ENCODE data around the gene MUL1. TPM values are rescaled to one million over a fixed set of nuclear protein-coding genes. Genes with fewer than 3 reads are reported as not detected.

Gene MUL1
- total RNA-seq, 1 experiment from 2014 or later, result 22.8 TPM

DNA sequence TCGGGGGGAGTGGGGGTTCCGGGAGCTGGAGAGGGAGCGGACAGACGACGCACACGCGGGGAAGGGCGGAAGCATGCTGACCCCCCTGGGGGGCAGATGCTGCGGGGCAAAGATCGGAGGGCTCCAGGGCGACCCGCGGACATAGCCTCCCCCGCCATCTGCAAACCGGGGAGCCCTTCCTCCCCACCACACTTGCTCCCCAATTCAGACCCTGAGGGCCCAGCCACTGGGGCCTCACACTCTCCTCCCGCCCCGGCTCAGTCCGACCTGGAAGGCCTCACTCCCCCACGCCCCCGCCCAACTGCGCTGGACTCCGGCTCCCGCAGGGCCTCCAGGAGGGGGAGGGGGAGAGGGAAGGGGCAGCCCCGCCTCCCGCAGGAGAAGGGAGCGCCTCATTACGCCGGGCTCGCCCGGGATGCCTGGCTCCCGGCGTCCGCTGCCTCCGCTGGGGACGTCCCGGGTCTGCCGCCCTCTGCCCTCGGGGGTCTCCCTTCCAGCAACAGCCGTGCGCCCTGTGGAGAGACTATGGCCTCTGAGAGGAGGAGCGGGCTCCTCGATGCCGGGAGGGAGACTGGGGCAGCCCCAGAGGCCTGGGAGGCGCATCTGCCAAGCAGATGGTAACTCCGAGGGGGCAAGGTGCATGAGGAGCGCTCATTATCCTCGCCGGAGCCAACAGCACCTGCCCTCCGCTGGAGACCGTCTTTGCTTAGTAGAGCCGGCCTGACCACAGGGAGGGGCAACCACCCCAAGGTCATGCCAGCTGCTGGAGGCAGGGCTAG is 21.3 kb downstream of the MUL1 start:
- Histone ChIP-seq H2AFZ (peak overlapping the region; percentile 75), H4K20me1 (ENCODE audit: insufficient read depth) (peaks cover 5% of the 10 kb centered on the region; the same call in 1 of the 2 replicates), H3K9me3 (ENCODE audit: insufficient read depth, low read depth) (no peaks in the 10 kb centered on the region), H3K79me2 (ENCODE audit: low read depth) (peaks cover 38% of the 10 kb centered on the region), H3K4me1 (replicated peaks; ENCODE audit: insufficient read depth) (peaks cover 24% of the 10 kb centered on the region), H3K36me3 (ENCODE audit: low read depth) (no peaks in the 10 kb centered on the region), H3K4me3 (peak overlapping the region; percentile 69), H3K27me3 (ENCODE audit: insufficient read depth, low read depth) (no peaks in the 10 kb centered on the region), H3F3A (ENCODE audit: insufficient read depth, low read depth) (peaks cover 15% of the 10 kb centered on the region; the same call in 1 of the 2 replicates), H3K9me2 (ENCODE audit: insufficient read depth) (no peaks in the 10 kb centered on the region), H3K4me2 (peak overlapping the region; percentile 84), H3K27ac (peak overlapping the region; percentile 87)
- POLR2A ChIA-PET (ENCODE audit: unreplicated experiment), result interaction anchor here (0.6 kb wide), 2 partner anchors 164 to 1437 kb away, joined by 3 read pairs; no protein-coding TSS in a partner anchor
- CTCF ChIA-PET, result interaction anchor here (1.1 kb wide), 1 partner anchor 125 kb away, joined by 4 read pairs; no protein-coding TSS in a partner anchor
- peak; percentile 65 to 82 for DNase-seq
- BruUV-seq (replicated peaks), result no TSS peak
- intact Hi-C loops (cut with micrococcal nuclease; ENCODE audit: unreplicated experiment), result no loop called here
- TF ChIP-seq, protein P1, sequence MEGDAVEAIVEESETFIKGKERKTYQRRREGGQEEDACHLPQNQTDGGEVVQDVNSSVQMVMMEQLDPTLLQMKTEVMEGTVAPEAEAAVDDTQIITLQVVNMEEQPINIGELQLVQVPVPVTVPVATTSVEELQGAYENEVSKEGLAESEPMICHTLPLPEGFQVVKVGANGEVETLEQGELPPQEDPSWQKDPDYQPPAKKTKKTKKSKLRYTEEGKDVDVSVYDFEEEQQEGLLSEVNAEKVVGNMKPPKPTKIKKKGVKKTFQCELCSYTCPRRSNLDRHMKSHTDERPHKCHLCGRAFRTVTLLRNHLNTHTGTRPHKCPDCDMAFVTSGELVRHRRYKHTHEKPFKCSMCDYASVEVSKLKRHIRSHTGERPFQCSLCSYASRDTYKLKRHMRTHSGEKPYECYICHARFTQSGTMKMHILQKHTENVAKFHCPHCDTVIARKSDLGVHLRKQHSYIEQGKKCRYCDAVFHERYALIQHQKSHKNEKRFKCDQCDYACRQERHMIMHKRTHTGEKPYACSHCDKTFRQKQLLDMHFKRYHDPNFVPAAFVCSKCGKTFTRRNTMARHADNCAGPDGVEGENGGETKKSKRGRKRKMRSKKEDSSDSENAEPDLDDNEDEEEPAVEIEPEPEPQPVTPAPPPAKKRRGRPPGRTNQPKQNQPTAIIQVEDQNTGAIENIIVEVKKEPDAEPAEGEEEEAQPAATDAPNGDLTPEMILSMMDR (conservative IDR thresholded peaks at IDR 0.05), result no peak
- no peak for TF ChIP-seq EZH2 (IDR thresholded peaks at IDR 0.05; ENCODE audit: low read depth)

DNA sequence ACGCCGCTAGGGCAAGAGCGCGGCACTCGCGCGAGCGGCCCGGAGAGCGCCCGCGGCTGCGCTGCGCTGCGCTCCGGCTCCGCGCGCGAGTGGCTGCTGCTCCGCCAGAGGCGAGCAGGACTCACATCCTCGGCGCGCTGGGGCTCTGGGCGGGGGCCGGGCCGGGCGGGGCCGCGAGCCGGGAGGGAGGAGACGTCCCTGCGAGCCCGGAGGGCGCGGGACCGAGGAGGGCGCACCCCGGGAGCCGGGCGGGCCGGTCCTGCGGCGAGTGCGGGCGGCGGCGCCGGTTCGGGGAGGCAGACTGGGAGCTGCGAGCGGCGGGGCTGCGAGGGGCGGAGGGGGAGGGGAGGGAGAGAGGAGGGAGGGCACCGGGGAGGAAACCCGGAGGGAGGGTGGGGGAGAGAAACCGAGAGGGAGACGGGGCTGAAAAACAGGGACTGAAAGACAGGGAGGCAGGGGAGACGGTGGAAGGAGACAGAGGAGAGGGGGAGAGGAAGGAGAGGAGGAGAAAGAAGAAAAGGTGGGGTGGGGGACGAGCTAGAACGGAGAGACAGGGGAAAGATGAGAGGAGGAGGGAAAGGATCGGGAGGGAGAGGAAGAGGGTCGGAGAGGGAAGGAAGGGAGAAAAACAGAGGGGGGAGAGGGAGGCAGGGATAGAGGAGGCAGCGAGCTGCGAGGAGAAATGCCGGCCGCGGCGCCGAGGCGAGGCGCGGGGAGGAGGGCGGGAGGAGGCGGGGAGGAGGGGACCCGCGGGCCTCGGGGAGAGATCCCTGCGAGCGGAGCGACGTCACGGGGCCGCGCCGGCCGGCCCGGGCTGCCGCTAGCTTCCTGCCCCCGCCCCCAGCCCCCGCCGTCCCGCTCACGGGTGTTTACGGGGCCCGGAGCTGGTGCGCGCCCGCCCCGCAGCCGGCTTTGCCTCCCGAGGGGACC is 22.2 kb downstream of the MUL1 start, which contains the start of gene CAMK2N1:
Gene CAMK2N1 (minus strand): TSS at position 684 of the 930 bp plus-strand sequence. CDS start 831 bp downstream, outside the sequence.
- Histone ChIP-seq H3K9me2 (ENCODE audit: insufficient read depth) (no peaks in the 10 kb centered on the region), H4K20me1 (ENCODE audit: insufficient read depth) (peaks cover 5% of the 10 kb centered on the region; the same call in 1 of the 2 replicates), H3K27ac (peak within 1 kb of the TSS; percentile 87), H3K4me3 (peak within 1 kb of the TSS; percentile 87), H3K4me2 (peak within 1 kb of the TSS; percentile 92), H3K79me2 (ENCODE audit: low read depth) (peaks cover 40% of the 10 kb centered on the region), H3K4me1 (replicated peaks; ENCODE audit: insufficient read depth) (peaks cover 33% of the 10 kb centered on the region), H3K27me3 (ENCODE audit: insufficient read depth, low read depth) (no peaks in the 10 kb centered on the region), H3K36me3 (ENCODE audit: low read depth) (no peaks in the 10 kb centered on the region), H2AFZ (peak within 1 kb of the TSS; percentile 75), H3K9me3 (ENCODE audit: insufficient read depth, low read depth) (no peaks in the 10 kb centered on the region), H3F3A (ENCODE audit: insufficient read depth, low read depth) (peaks cover 24% of the 10 kb centered on the region; the same call in 1 of the 2 replicates)
- POLR2A ChIA-PET (ENCODE audit: unreplicated experiment), result interaction anchor here (0.6 kb wide), 3 partner anchors 9 to 1438 kb away, joined by 3 to 39 read pairs (median 3); no protein-coding TSS in a partner anchor
- no TSS peak for BruUV-seq (replicated peaks)
- no peak for TF ChIP-seq EZH2 (IDR thresholded peaks at IDR 0.05; ENCODE audit: low read depth)
- TF ChIP-seq, protein P1 (conservative IDR thresholded peaks at IDR 0.05), result no peak
- CTCF ChIA-PET, result interaction anchor here (1.1 kb wide), 1 partner anchor 124 kb away, joined by 4 read pairs; no protein-coding TSS in a partner anchor
- peak; percentile 47 to 69 for DNase-seq
- intact Hi-C loops (cut with micrococcal nuclease; ENCODE audit: unreplicated experiment), result no loop called here
